ENCODE results near the gene MTTP.
"Not testable (repeated sequence)": the region's sequence is repeated elsewhere in the genome, so short reads cannot be mapped to it uniquely, and the experiment has no call there.

MTTP gene

DNA sequence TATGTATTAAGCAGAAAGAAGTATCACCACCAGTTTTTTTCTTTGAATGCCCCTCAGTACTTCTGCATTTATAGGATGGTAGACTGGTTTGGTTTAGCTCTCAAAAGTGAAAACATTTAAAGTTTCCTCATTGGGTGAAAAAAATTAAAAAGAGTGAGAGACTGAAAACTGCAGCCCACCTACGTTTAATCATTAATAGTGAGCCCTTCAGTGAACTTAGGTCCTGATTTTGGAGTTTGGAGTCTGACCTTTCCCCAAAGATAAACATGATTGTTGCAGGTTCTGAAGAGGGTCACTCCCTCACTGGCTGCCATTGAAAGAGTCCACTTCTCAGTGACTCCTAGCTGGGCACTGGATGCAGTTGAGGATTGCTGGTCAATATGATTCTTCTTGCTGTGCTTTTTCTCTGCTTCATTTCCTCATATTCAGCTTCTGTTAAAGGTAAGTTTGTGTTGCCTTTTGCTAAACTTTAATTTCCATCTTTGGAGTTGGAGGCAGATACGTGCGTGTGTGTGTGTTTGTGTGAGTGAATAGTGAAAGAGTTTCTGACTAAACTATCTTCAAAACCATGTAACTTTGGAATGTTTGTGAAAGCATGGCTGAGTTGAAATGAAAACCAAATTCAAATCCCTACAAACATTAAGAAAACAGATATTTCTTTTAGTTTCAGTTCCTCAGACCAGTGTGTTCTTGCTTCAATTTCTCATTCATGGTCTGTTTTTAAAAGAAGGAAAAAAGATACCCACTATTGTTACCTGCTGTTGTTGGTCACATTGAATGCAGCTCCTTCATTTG lies at the start of gene MTTP:
TSS of gene MTTP (plus strand) at position 295 of the 795 bp plus-strand sequence. CDS start at position 381, 86 bp downstream.
- no peak for DNase-seq

DNA sequence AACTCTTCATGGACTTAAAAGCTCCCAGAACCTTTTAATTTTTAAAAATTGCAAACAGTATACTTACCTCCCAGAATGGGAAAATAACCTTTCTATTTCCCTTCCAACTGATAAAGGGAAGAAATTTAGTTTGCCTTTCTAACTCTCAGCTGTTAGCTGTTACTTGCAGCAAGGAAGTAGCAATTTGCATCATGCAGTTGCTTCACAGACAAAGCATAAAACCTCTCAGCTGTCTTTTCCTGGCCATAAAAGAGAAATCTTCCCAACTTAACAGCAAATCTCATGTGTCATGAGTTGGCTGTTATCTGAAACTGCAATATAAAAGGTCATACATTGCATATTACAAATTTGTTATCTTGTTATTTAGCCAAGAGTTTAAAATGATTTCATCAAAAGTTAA lies 45.4 kb upstream of the MTTP start:
- no peak for DNase-seq

DNA sequence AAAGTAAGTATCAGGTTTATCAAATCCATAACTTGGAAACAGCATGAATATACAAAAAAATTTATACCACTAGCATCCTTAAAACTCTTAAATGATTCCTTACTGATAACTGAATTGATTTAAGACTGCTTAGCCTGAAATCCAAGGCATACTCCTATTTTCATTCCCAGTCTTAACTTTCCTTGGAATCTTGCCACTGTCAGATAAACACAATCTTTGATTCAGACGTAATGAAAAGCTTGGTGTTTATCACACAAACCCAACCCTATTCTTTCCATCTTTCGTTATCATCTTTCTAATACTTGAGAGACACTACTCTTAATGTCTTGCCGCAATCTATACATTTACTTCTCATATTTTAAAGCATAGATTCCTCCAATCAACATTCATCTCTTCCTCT lies 44.7 kb upstream of the MTTP start:
- DNase-seq: no peak

DNA sequence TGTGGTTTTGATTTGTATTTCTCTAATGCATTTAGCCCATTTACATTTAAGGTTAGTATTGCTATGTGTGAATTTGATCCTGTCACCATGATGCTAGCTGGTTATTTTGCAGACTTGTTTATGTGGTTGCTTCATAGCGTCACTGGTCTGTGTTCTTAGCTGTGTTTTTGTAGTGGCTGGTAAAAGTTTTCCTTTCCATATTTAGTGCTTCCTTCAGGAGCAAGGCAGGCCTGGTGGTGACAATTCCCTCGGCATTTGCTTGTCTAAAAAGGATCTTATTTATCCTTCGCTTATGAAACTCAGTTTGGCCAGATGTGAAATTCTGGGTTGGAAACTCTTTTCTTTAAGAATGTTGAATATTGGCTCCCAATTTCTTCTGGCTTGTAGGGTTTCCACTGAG lies 39.9 kb upstream of the MTTP start:
- not testable (repeated sequence) for DNase-seq

DNA sequence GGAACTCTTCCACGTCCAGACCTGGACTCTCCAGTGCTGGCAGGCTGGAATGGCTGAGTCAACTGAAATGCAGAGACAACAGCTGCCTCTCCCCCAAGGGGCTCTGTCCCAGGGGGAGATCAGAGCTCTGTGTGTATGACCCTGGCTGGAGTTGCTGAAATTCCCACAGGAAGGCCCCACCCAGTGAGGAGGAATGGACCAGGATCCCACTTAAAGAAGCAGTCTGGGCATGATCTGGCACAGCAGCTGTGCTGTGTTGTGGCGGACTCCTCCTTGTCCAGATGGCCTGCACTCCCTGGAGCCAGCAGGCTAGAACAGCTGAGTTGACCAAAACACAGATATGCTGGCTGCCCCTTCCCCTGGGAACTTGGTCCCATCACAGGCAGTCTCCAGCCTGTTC lies 38.4 kb upstream of the MTTP start:
- DNase-seq: no peak

DNA sequence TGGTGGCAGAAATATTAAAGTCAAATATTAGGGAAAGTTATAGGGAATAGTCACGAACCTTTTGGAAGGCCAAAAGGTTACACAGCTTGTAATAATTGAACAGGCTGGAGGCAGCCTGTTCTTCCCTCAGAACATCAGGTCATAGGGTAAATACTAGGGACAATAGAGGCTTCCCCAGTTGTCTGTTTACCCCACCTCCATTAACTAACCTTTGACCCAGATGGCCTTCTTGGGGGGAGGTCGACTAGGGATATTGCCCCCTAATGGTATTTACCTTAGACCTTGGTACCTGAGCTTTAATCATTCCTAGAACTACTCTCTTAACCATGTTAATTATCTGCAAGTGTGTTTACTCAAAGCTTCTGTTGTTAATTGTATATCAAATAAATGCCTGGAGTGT lies 37.8 kb upstream of the MTTP start:
- DNase-seq: no peak

DNA sequence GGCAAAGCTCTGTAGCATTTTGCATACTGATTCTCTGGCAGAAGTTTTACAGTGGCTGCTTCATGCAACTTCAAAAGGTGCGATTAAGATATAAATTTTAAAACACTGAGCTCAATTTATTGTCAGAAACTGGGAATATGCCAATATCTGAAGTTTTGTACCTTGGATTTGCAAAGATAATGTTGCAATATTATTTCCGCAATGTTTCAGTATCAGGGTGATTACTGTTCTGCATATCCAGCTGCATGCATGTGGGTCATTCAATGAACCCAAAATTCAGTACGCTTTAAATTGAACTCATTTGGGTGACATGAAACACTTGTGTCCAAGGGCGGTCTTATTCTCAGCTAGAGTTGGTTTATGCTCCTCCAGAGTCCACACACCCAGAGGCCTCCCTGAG lies 37.0 kb upstream of the MTTP start:
- no peak for DNase-seq

DNA sequence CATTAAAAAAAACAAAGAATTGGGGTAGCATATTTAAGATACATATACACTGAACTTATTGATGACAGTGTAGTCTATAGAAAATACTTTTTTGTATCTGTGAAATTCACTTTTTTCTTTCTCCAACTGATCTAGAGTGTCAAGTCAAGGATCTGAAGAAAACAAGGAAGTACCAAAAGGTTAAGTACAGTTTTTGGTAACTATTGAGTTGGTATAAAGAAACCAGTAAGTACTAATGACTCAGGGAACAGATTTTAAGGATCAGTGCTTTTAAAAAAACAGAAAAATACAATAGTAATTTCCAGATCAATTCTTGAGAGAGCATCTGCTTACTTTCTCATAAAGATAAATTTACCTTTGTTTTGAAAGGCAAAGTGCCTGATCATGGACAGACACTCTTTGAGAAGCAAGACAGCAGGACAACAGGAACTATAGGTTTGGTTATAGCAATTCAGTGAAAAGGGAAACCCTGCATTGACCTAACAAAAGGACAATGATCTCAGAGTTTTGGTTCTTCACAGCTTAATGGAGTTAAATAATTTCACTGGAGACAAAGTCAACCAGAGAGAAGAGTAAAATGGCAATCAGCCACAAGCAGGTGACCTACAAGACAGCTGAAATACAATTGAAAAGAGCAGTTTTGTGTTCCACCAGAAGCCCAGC lies 34.2 kb upstream of the MTTP start:
- no peak for DNase-seq

DNA sequence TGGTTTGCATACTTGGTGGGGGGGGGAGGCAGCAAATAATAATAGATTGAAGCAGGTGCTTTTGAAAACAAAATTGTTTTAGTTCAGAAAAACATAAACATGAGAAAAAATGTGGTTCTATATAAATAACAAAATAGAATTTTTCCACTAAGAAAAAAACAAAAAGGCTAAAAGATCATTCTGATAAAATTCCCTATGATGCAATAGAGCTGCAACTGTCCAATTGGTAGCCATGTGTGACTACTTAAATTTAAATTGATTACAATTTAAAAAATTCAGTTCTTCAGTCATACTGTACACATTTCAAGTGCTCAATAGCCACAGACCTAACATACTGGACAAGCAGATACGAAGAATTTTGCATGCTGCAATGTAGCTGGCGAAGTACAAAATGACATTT lies 21.8 kb upstream of the MTTP start:
- DNase-seq: no peak

DNA sequence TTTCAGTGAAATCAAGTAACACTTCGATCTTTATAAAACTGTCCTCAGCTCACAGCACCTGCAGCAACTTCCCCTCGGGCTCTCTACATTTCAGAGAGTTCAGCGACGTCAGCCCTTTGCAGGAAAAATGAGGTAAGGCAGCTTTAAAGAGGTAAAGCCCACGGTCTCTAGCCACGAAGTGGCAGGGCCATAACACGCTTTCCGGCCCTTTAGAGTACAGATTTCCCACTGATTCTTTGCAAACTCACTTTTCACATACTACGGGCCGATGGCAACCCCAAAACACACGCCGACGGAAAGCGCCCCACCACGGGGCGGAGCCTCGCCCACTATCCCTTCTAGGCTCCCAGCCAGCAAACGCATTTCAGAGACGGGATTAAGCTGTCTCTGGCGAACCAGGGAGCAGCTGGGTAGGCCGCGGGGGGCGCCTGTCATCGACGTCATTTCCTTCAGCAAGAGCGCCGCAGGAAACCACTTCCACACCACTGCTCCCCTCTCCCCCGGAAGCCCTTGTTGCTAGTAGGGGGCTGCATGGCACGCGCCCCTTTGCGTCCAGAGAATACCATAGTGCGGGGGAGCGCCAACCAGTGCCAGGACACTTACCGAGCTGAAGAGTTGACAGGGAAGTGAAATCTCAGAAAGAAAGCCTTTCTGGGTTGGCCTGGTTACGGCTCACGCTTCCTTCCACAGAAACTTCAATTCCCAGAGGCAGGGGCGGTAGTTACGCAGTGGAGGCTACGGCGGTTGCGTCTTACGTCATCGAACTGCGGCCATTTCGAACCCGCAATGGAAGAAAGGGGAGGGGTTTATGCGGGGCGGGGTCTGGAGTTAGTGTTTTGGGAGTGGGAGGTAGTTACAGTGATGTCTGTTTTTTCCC lies 11.1 kb upstream of the MTTP start, which contains the start of gene TRMT10A:
TSS of gene TRMT10A (minus strand) at position 730 of the 877 bp plus-strand sequence. CDS start 4,701 bp downstream, outside the sequence.
- peak; percentile 96 for DNase-seq

DNA sequence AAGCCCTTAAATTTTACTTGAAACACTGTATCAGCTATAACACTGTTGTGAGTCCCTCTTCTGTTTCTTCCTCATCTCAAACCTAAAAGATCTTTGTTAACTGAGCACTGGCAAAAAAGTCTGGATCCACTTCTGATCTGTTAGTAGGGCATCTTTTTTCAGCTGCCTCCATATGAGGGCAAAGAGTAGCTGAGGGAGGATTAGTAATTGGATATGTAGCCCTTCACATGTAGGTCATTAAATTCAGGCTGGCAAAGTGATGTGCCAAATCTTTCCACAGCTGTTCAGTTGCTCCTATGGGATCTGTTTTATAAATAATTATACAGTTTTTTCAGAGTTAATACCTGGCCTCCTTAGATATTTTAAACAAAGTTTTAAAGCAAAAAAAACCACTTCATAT lies 9.7 kb upstream of the MTTP start:
- no peak for DNase-seq

DNA sequence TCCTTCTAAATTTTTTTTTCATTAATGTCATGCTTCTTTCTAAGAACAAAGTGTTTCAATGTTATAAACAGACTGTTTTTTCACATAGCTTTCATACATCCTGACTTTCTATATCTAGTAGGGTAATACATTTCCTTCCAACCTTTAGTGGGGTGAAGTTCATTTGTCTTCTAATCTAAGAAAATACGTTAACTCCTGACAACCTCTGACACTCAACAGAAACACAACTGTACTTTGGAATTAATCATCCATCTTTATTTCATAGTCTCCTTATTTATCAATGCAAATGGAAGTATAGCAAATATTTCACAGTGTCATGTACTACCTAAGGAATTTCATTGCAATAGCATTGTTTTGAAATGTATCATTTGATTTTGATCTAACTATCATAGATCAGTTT lies 2.7 kb upstream of the MTTP start:
- no peak for DNase-seq

DNA sequence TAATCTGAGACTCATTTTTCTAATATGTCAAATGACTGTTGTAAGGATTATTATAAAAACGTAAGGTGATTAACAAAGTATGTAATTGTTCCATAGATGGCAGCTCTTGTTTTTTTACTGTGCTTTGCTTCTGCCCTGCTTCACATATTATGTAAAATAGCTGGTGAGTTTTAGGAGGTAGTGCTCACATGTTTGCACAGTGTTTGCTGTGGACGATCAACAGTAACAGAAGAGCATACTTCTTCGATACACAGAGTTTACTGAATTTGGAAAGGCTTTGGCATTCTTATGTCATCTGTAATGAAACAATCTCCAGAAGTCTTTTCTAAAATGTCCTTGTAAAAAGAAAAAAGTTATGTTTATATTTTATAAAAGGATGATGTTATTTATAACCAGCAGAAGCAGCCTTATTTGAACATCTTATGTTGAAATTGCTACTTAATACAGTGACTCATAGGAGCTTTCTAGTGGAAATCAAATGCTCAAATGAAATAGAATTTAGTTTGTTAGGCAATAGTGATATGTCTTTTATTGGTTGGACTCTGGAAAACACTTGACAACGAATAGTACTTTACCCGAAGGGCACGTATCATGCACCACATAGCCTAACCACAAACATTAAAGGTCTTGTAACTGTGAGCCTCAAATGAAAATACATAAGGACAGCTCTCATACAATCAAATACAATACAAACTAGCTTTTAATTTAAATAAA lies 1.9 kb upstream of the MTTP start:
- no peak for DNase-seq

DNA sequence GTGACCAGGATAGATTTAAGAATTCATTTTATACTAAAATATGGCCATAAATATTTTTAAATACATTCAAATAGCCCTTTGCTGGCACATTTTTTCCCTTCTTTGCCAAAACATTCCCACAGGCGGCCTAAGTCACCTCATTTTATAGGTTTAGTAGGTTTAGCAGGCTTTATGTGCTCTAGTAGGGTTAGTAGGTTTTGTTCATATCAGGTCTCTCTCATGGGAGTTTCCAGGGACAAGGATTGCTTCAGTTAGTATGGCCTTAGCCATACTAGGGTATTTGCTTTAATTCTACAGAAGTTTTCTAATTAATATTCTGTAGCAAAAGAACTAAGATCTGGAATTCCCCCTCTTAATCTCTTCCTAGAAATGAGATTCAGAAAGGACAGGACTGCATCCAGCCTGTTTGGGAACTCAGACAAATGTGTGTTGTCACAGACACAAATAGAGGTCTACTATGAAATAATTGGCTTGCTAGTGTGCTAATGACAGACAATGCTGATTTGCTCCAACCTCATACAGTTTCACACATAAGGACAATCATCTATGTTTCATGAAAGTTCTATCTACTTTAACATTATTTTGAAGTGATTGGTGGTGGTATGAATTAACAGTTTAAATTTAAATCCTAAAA lies 772 bp upstream of the MTTP start:
- no peak for DNase-seq

DNA sequence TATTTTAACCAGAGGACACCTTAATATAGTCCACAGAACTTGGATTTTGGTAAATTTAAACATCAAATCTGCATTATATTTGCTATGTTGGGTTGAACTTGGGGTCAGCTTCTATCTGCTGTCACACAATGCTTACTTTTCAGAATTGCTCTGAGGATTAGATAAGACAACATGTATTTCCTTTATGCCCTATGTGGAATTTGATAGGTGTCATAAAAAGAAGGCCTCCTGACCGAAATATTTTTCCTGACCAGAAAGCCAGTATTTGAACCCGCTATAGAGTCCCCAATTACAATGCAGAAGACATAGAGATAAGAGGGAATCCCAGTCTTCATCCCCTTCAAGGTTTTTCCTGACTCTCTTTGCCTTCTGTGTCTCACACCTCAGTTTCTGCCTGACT lies 4.1 kb downstream of the MTTP start:
- DNase-seq: no peak

DNA sequence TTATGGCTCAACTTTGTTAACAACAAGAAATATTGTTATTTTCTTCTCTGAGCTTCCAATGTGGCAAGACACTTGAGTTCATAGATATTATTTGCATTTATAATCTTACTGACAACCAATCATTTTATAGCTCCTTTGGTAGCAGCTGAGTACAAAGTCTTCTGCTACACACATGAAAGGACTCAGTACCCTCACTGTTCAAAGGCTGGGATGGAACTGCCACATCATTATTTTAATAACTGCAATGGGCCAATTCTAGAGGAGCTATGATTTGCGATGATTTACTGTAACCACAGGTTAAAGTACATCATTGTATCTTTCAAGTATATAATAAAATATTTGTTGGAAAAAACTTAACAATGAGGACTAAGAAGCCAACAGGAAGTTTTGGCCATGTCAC lies 10.9 kb downstream of the MTTP start:
- no peak for DNase-seq

DNA sequence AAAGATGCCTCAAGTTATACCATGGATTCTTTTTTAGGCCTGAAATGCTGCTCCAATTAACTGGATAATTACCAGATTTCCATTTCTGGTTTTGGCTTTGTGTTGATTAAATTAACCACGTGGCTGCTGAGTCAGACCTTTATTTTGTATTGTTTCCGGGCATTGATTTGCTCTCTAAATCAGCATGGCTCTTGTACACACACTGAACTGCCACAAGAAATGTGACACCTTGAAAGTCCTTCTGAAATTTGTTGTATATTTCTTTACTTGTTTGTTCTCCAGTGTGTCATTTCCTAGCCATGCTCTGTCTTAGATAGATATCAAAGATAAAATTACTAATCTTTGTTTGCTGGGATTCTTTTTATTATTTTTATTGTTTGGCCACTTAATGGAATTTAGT lies 11.7 kb downstream of the MTTP start:
- no peak for DNase-seq

DNA sequence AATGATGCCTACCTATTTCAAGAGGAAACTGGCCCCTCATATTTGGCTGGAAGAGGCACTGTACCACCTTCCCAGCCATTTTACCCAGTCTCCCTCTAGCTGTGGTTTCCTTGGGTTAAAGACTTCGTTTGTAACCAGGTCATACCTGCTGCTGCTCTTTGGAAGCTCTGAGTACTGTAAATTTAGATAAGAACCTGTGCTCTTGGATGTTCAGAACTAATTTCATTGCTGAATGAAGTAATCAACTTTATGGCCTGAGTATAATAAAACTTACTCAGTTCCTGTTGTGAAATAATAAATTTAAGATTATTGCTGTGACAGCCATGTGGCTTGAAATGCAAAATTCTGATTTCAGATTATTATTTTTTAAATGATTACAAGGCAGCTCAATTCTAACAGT lies 12.2 kb downstream of the MTTP start:
- DNase-seq: no peak

DNA sequence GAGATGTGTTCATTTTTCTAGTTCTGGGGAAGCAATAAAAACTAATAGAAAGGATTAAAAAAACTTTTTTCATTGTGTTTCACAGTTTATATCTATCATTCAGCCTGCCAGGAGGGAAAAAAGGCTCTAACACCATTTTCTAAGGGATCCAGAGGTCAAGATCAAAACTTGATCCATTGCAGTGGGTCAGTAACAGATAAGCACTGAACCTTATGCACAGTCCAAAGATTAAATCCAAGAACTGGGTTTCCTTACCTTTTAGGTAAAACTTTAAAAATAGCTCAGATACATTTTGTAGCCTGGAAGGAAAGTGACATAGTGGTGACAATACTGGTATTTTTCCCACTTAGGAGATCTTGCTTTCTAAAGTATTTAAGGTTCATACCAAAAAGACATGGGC lies 12.7 kb downstream of the MTTP start:
- no peak for DNase-seq

DNA sequence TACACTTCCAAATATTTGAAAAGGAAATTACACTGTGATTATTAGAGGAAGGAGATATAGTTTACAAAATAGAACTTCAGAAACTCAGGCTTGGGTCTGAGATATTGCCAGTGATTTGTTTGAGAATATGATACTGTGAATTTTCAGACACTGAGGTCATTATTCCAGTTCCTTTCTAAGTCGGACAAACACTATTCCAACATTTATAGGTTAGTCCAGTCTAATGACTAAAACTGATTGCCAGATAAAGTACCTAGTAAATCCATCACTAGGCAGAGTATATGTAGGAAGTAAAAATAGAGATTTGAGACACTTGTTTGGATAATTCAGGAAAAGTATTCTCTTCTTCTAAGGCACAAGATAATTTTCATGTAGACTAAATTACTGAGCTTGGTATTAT lies 13.2 kb downstream of the MTTP start:
- DNase-seq: no peak

DNA sequence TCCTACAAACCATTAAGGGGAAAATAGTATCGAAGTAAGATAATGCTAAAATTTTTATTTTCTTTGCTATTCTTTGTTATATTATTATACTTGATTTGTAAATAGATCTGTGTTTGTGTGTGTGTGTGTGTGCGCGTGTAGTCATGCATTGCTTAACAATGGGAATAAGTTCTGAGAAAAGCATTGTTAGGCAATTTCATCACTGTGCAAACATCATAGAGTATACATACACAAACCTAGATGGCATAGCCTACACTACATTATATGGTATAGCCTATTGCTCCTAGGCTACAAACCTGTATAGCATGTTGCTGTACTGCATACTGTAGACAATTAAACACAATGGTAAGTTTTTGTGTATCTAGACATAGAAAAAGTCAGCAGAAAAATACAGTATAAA lies 17.1 kb downstream of the MTTP start:
- no peak for DNase-seq
